Measurements from ENCODE around the gene FAM174B. TPM values are rescaled to one million over a fixed set of nuclear protein-coding genes. Genes with fewer than 3 reads are reported as not detected.

The FAM174B gene
- polyA plus RNA-seq, 1 donor from 2014 or later: 20.1 TPM

GRCh38 chr15:92576597-92577200 lies 78.9 kb downstream of the FAM174B start:
- Histone ChIP-seq H2AFZ (ENCODE audit: low read depth, low read length) (no peak overlapping the region), H3K4me2 (ENCODE audit: low read length) (no peak overlapping the region), H3K36me3 (ENCODE audit: insufficient read depth, low read length) (no peaks in the 10 kb centered on the region), H3K27ac (ENCODE audit: low read length) (no peak overlapping the region), H3K79me2 (replicated peaks; ENCODE audit: insufficient read depth, low read length) (no peaks in the 10 kb centered on the region), H4K20me1 (ENCODE audit: insufficient read depth) (no peaks in the 10 kb centered on the region), H3K4me3 (ENCODE audit: low read length) (no peak overlapping the region), H3K27me3 (ENCODE audit: insufficient read depth, low read depth, low read length) (no peaks in the 10 kb centered on the region), H3F3A (ENCODE audit: insufficient read depth, low read length, poor library complexity, severe bottlenecking) (no peaks in the 10 kb centered on the region), H3K9me3 (ENCODE audit: low read length) (no peaks in the 10 kb centered on the region), H3K9ac (ENCODE audit: low read length) (no peak overlapping the region), H3K9me2 (ENCODE audit: insufficient read depth, low read length) (no peaks in the 10 kb centered on the region)
- TF ChIP-seq SMC3 (conservative IDR thresholded peaks at IDR 0.05; ENCODE audit: poor library complexity) (no peak), REST (IDR thresholded peaks at IDR 0.05; ENCODE audit: borderline replicate concordance) (no peak), CTCF (IDR thresholded peaks at IDR 0.05; ENCODE audit: poor library complexity, severe bottlenecking) (no peak), POLR2AphosphoS5 (IDR thresholded peaks at IDR 0.05) (no peak), RAD21 (conservative IDR thresholded peaks at IDR 0.05) (no peak), TAF1 (IDR thresholded peaks at IDR 0.05; ENCODE audit: low read depth) (no peak), EP300 (conservative IDR thresholded peaks at IDR 0.05; ENCODE audit: poor library complexity, severe bottlenecking) (no peak), EZH2 (IDR thresholded peaks at IDR 0.05; ENCODE audit: borderline replicate concordance, insufficient read depth, low read length, poor library complexity, severe bottlenecking) (no peak), MXI1 (conservative IDR thresholded peaks at IDR 0.05; ENCODE audit: poor library complexity, severe bottlenecking) (no peak)

- H3K4me3 ChIP-seq (ENCODE audit: low read length): no peak overlapping the region
- TF ChIP-seq SMC3 (conservative IDR thresholded peaks at IDR 0.05; ENCODE audit: poor library complexity): no peak
- no peak for TF ChIP-seq EP300 (conservative IDR thresholded peaks at IDR 0.05; ENCODE audit: poor library complexity, severe bottlenecking)
- no peak for TF ChIP-seq POLR2AphosphoS5 (IDR thresholded peaks at IDR 0.05)
- TF ChIP-seq TAF1 (IDR thresholded peaks at IDR 0.05; ENCODE audit: low read depth): no peak
- no peak for TF ChIP-seq EZH2 (IDR thresholded peaks at IDR 0.05; ENCODE audit: borderline replicate concordance, insufficient read depth, low read length, poor library complexity, severe bottlenecking)
- no peak for TF ChIP-seq RAD21 (conservative IDR thresholded peaks at IDR 0.05)
- no peak overlapping the region for H2AFZ ChIP-seq (ENCODE audit: low read depth, low read length)
- H3K9me3 ChIP-seq (ENCODE audit: low read length): no peaks in the 10 kb centered on the region
- no peaks in the 10 kb centered on the region for H4K20me1 ChIP-seq (ENCODE audit: insufficient read depth)
- no peak overlapping the region for H3K27ac ChIP-seq (ENCODE audit: low read length)
- H3K79me2 ChIP-seq (replicated peaks; ENCODE audit: insufficient read depth, low read length): no peaks in the 10 kb centered on the region
- no peaks in the 10 kb centered on the region for H3K27me3 ChIP-seq (ENCODE audit: insufficient read depth, low read depth, low read length)
- H3F3A ChIP-seq (ENCODE audit: insufficient read depth, low read length, poor library complexity, severe bottlenecking): no peaks in the 10 kb centered on the region
- H3K36me3 ChIP-seq (ENCODE audit: insufficient read depth, low read length): no peaks in the 10 kb centered on the region
- no peaks in the 10 kb centered on the region for H3K9me2 ChIP-seq (ENCODE audit: insufficient read depth, low read length)
- H3K4me2 ChIP-seq (ENCODE audit: low read length): no peak overlapping the region
- H3K9ac ChIP-seq (ENCODE audit: low read length): no peak overlapping the region
These were observed 81.0 kb downstream of the FAM174B start for GRCh38 chr15:92574566-92574965.
